ENCODE data around the gene KLRC3. TPM values are rescaled to one million over a fixed set of nuclear protein-coding genes. Genes with fewer than 3 reads are reported as not detected.
A peak's percentile ranks its signal among the peaks of the same experiment; 100 is the strongest.
"Not testable (repeated sequence)": the region's sequence is repeated elsewhere in the genome, so short reads cannot be mapped to it uniquely, and the experiment has no call there.

The KLRC3 gene
- total RNA-seq, 1 donor from 2014 or later: not detected

DNA sequence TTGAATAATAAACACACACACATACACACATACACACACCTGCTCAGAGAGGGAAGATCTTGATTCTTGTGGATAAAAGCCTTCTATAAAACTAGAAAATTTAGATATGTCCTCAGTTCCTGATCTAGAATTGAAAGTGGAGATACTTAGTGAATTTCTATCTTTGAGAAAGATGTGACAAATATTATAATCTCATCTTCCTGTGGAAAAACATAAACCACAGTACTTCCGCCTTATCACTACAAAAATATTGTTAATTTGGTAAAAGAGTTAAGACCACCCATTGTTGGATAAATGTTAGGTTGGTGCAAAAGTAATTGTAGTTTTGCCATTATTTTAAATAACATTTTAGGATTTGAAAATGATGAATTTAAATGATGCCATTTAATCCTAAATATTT is 30.5 kb downstream of the KLRC3 start, which contains the start of gene KLRK1:
KLRK1 (minus strand) TSS at position 138 of the 400 bp plus-strand sequence. CDS start 1,231 bp downstream, outside the sequence.
- Histone ChIP-seq H3K36me3 (ENCODE audit: control insufficient read depth, insufficient read depth, low read length) (no peaks in the 10 kb centered on the region), H3K27me3 (ENCODE audit: control insufficient read depth, insufficient read depth, low read length) (no peaks in the 10 kb centered on the region), H3K4me3 (ENCODE audit: low read depth, low read length) (no peak within 1 kb of the TSS)
- TF ChIP-seq, protein P1, sequence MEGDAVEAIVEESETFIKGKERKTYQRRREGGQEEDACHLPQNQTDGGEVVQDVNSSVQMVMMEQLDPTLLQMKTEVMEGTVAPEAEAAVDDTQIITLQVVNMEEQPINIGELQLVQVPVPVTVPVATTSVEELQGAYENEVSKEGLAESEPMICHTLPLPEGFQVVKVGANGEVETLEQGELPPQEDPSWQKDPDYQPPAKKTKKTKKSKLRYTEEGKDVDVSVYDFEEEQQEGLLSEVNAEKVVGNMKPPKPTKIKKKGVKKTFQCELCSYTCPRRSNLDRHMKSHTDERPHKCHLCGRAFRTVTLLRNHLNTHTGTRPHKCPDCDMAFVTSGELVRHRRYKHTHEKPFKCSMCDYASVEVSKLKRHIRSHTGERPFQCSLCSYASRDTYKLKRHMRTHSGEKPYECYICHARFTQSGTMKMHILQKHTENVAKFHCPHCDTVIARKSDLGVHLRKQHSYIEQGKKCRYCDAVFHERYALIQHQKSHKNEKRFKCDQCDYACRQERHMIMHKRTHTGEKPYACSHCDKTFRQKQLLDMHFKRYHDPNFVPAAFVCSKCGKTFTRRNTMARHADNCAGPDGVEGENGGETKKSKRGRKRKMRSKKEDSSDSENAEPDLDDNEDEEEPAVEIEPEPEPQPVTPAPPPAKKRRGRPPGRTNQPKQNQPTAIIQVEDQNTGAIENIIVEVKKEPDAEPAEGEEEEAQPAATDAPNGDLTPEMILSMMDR (IDR thresholded peaks at IDR 0.05; ENCODE audit: insufficient read depth, low read length, poor library complexity, severe bottlenecking): no peak
- DNase-seq (ENCODE audit: low read depth): no peak

DNA sequence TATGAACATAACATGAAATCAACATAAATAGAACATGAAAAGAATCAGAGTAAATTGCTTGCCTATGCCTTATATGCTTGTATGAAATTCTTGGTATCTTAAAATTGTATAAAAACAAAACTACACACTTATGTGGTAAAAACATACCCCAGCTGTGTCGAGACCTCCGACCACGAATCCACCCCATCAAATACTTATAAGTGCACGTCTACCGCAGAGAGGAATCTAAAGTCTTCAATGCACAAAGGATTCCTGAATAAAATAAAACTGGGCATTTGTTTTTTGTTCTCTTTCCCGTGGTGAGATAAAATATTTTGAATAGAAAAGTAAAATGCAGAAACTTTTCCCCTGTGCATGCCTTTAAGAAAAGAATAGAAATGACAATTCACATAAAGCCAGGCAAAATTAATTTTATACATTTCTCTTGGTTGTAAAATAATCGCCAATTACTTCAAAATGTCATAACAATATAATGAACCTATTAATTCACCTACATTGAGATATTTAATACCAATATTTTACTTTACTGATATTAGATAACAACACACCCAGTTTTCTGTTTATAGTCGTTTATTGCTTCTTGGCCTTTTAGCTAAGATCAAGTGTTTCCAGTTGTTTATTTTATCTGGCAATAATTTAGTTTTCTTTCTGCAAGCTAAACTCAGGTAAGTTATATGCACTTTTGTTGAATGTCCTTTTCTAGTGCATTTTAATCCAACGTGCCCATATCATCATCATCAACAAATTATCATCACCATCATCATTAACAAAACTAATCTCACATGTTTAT is 31.6 kb downstream of the KLRC3 start:
- TF ChIP-seq, protein P1 (IDR thresholded peaks at IDR 0.05; ENCODE audit: insufficient read depth, low read length, poor library complexity, severe bottlenecking): no peak
- Histone ChIP-seq H3K36me3 (ENCODE audit: control insufficient read depth, insufficient read depth, low read length) (no peaks in the 10 kb centered on the region), H3K27me3 (ENCODE audit: control insufficient read depth, insufficient read depth, low read length) (no peaks in the 10 kb centered on the region), H3K4me3 (ENCODE audit: low read depth, low read length) (no peak overlapping the region)
- no peak for DNase-seq (ENCODE audit: low read depth)

DNA sequence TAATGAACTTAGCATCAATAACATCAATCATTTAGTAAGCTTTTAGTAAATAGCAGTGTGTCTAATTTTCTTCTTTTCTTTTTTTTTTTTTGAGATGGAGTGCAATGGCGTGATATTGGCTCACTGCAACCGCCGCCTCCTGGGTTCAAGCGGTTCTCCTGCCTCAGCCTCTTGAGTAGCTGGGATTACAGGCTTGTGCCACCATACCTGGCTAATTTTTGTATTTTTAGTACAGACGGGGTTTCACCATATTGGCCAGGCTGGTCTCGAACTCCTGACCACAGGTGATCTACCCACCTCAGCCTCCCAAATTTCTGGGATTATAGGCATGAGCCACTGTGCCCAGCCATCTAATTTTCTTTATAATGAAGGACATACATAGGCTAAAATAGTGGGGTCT is 32.9 kb downstream of the KLRC3 start:
- not testable (repeated sequence) for H3K36me3 ChIP-seq (ENCODE audit: control insufficient read depth, insufficient read depth, low read length); H3K27me3 ChIP-seq (ENCODE audit: control insufficient read depth, insufficient read depth, low read length); DNase-seq (ENCODE audit: low read depth); H3K4me3 ChIP-seq (ENCODE audit: low read depth, low read length)

DNA sequence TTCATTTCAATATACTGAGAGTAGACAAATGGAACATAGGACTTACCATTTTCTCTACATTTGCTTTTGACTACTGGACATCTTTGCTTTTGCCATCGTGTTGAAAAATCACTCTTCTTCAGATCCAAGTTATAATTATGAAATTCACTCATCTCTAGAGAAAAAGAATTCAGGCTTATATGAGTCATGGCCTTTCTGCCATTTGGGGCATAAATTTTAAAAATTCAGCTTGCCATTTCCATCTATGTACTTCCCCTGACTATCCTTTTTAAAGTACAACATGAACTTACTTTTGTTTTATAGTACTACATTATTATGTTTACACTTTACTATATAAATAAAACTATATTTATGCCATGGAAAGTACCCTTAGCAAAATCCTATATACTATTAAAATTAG is 33.5 kb downstream of the KLRC3 start:
- no peak for DNase-seq (ENCODE audit: low read depth)
- Histone ChIP-seq H3K4me3 (ENCODE audit: low read depth, low read length) (no peak overlapping the region), H3K36me3 (ENCODE audit: control insufficient read depth, insufficient read depth, low read length) (no peaks in the 10 kb centered on the region), H3K27me3 (ENCODE audit: control insufficient read depth, insufficient read depth, low read length) (no peaks in the 10 kb centered on the region)
- TF ChIP-seq, protein P1 (IDR thresholded peaks at IDR 0.05; ENCODE audit: insufficient read depth, low read length, poor library complexity, severe bottlenecking): no peak

DNA sequence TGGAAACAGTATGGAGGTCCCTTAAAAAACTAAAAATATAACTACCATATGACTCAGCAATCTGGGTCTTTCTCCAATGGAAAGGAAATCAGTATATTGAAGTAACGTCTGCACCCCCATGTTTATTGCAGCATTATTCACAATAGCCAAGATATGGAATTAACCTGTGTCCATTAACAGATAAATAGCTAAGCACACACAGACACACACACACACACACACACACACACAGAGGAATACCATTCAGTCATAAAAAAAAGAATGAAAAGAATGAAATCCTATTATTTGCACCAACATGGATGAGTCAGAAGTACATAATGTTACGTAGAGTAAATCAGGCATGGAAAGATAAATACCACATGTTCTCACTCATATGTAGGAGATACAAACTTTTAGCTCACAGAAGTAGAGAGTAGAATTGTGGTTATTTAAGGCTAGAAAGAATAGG is 35.2 kb downstream of the KLRC3 start:
- TF ChIP-seq, protein P1 (IDR thresholded peaks at IDR 0.05; ENCODE audit: insufficient read depth, low read length, poor library complexity, severe bottlenecking): no peak

DNA sequence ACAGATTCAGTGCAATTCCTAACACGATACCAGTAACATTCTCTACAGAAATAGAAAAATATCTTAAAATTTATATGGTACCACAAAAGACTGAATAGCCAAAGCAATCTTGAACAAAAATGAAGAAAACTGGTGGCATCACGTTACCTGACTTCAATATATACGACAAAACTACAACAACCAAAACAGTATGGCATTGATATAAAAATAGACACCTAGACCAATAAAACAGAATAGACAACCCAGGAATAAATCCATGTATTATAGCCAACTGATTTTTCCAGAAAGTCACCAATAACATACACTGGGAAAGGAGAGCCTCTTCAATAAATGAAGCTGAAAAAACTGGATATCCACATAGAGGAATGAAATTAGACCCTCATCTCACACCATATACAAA is 36.2 kb downstream of the KLRC3 start:
- no peak overlapping the region for H3K4me3 ChIP-seq (ENCODE audit: low read depth, low read length)
- no peaks in the 10 kb centered on the region for H3K27me3 ChIP-seq (ENCODE audit: control insufficient read depth, insufficient read depth, low read length)
- DNase-seq (ENCODE audit: low read depth): no peak
- no peaks in the 10 kb centered on the region for H3K36me3 ChIP-seq (ENCODE audit: control insufficient read depth, insufficient read depth, low read length)
- TF ChIP-seq, protein P1 (IDR thresholded peaks at IDR 0.05; ENCODE audit: insufficient read depth, low read length, poor library complexity, severe bottlenecking): no peak

More for the DNA sequence above, 35.2 kb downstream of the KLRC3 start:
- H3K27me3 ChIP-seq (ENCODE audit: control insufficient read depth, insufficient read depth, low read length): no peaks in the 10 kb centered on the region
- no peak overlapping the region for H3K4me3 ChIP-seq (ENCODE audit: low read depth, low read length)
- H3K36me3 ChIP-seq (ENCODE audit: control insufficient read depth, insufficient read depth, low read length): no peaks in the 10 kb centered on the region
- peak; percentile 93 for DNase-seq (ENCODE audit: low read depth)
